Choroid plexus epithelial cell (primary cell): ENCODE results near the gene CYB561D2.

Experiments used
- DNase-seq: peaks from one replicate; pipeline ENCODE4 v3.0.0-alpha.2; 2010; ENCODE audit warnings: low read depth
- H3K4me3 ChIP-seq: 2 replicates; pipeline ENCODE4 v1.5.1; 2011; ENCODE audit warnings: low read depth, mild to moderate bottlenecking, control low read depth, low read length, moderate library complexity
- CTCF ChIP-seq: conservative IDR thresholded peaks from 2 replicates; pipeline ENCODE4 v1.5.1; 2011; ENCODE audit warnings: low read depth, mild to moderate bottlenecking, control low read depth, inconsistent platforms, low read length, moderate library complexity

The CYB561D2 gene

GRCh38 chr3:50357481-50357880 is 6.8 kb downstream of the CYB561D2 start:
- peak overlapping the region; percentile 99 for H3K4me3 ChIP-seq
- DNase-seq = no peak

GRCh38 chr3:50358355-50358910 is 7.8 kb downstream of the CYB561D2 start:
- DNase-seq = no peak
- no peak for TF ChIP-seq CTCF
- H3K4me3 ChIP-seq = peak overlapping the region; percentile 99

More at GRCh38 chr3:50357481-50357880, 6.8 kb downstream of the CYB561D2 start:
- TF ChIP-seq CTCF = no peak

GRCh38 chr3:50358911-50359759 is 8.5 kb downstream of the CYB561D2 start, which contains the start of gene TMEM115:
Gene TMEM115 (minus strand): TSS chr3:50359521. CDS start chr3:50359063, 458 bp downstream.
- peak; percentile 100 for DNase-seq
- H3K4me3 ChIP-seq = peak within 1 kb of the TSS; percentile 99
- TF ChIP-seq CTCF = no peak

GRCh38 chr3:50359760-50360110 is 9.1 kb downstream of the CYB561D2 start:
- no peak for TF ChIP-seq CTCF
- no peak for DNase-seq
- H3K4me3 ChIP-seq = peak overlapping the region; percentile 53

GRCh38 chr3:50364573-50365079 is 14.0 kb downstream of the CYB561D2 start:
- peak overlapping the region; percentile 56 for H3K4me3 ChIP-seq
- TF ChIP-seq CTCF = no peak
- DNase-seq = no peak

GRCh38 chr3:50365080-50365841 is 14.6 kb downstream of the CYB561D2 start:
- TF ChIP-seq CTCF = no peak
- peak overlapping the region; percentile 56 for H3K4me3 ChIP-seq
- DNase-seq = peak; percentile 70
